ENCODE measurements around the gene SRCAP. TPM values are rescaled to one million over a fixed set of nuclear protein-coding genes. Genes with fewer than 3 reads are reported as not detected.

Gene SRCAP
- 10 to 100 TPM; 17.2 to 42.6 (median 31.0) TPM for total RNA-seq

DNA sequence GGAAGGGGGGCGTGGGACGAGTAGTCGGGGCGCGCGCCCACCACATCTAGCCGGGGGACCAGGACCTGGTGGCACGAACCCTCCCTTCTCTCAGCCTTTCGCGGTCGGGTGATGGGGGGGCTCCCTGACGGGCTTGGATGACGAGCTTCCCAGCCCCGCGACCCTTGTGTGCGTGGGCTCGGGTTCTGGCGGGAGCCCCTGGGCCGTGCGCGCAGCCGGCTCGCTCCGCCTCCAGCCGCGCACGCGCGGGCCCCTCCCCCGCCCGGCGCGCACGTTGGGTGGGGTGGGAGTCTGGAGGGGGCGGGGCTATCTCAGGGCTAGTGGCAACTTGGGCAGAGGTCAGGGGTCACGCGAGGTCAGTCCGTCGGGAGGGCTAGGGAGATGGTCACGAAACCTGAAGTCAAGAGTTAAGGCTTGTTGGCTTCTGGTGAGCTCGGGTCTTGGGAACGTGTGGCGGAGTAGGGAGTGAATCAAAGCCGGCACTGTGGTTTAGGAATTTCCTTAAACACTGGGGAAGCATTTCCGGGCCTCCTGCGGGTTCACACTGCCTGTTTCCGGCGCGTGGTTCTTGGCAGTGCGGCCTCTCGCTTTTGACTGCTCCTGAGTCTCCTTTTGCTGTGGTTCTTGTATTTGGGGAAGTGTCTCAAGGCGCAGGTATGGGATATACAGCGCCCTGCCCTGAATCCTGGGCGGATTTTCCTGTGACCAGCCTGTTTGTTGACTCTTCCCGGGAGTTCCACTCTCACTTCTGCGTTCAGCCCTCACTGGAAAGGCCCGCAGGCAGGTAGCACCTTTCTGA lies at the start of gene SRCAP:
SRCAP (plus strand) TSS at position 356 of the 799 bp plus-strand sequence. CDS start 1,654 bp downstream, outside the sequence.
- peak within 1 kb of the TSS; percentile 99 to 100 (median 99) for H3K27ac ChIP-seq
- H3K4me3 ChIP-seq, result peak within 1 kb of the TSS; percentile 69 to 98 (median 86)
- no peaks in the 10 kb centered on the region for H3K27me3 ChIP-seq
- DNase-seq (ENCODE audit: low spot score in 2 of 2), result peak; percentile 86 to 90
- 2 to 3% methylated on average over 21 to 39 of the region's 57 CpGs for WGBS, 2 donors
- no peaks in the 10 kb centered on the region for H3K9me3 ChIP-seq
- peaks cover 7 to 42% (median 7%) of the 10 kb centered on the region in 3 donors for H3K36me3 ChIP-seq
- TF ChIP-seq, protein P1, sequence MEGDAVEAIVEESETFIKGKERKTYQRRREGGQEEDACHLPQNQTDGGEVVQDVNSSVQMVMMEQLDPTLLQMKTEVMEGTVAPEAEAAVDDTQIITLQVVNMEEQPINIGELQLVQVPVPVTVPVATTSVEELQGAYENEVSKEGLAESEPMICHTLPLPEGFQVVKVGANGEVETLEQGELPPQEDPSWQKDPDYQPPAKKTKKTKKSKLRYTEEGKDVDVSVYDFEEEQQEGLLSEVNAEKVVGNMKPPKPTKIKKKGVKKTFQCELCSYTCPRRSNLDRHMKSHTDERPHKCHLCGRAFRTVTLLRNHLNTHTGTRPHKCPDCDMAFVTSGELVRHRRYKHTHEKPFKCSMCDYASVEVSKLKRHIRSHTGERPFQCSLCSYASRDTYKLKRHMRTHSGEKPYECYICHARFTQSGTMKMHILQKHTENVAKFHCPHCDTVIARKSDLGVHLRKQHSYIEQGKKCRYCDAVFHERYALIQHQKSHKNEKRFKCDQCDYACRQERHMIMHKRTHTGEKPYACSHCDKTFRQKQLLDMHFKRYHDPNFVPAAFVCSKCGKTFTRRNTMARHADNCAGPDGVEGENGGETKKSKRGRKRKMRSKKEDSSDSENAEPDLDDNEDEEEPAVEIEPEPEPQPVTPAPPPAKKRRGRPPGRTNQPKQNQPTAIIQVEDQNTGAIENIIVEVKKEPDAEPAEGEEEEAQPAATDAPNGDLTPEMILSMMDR (IDR thresholded peaks at IDR 0.05), result no peak
- TF ChIP-seq EP300 (IDR thresholded peaks at IDR 0.05) (peak in 1 of 2 donors; percentile 73), POLR2A (IDR thresholded peaks at IDR 0.05) (peak; percentile 13 to 78)
- peaks cover 7 to 32% (median 19%) of the 10 kb centered on the region in 4 donors for H3K4me1 ChIP-seq

- 36 to 38% methylated on average over 21 to 22 of the region's 22 CpGs for WGBS, 2 donors
- peaks cover 0 to 30% (median 8%) of the 10 kb centered on the region in 4 donors for H3K4me1 ChIP-seq
- peak overlapping the region; percentile 48 to 82 (median 68) for H3K4me3 ChIP-seq
- peaks cover 0 to 26% (median 9%) of the 10 kb centered on the region in 3 donors for H3K36me3 ChIP-seq
- peak overlapping the region; percentile 88 to 97 (median 94) for H3K27ac ChIP-seq
- TF ChIP-seq POLR2A (IDR thresholded peaks at IDR 0.05), result no peak
- no peaks in the 10 kb centered on the region for H3K9me3 ChIP-seq
- H3K27me3 ChIP-seq, result no peaks in the 10 kb centered on the region
- peak; percentile 20 to 27 for DNase-seq (ENCODE audit: low spot score in 2 of 2)
Observed at GRCh38 chr16:30649725-30650368, 49.1 kb upstream of the SRCAP start.

DNA sequence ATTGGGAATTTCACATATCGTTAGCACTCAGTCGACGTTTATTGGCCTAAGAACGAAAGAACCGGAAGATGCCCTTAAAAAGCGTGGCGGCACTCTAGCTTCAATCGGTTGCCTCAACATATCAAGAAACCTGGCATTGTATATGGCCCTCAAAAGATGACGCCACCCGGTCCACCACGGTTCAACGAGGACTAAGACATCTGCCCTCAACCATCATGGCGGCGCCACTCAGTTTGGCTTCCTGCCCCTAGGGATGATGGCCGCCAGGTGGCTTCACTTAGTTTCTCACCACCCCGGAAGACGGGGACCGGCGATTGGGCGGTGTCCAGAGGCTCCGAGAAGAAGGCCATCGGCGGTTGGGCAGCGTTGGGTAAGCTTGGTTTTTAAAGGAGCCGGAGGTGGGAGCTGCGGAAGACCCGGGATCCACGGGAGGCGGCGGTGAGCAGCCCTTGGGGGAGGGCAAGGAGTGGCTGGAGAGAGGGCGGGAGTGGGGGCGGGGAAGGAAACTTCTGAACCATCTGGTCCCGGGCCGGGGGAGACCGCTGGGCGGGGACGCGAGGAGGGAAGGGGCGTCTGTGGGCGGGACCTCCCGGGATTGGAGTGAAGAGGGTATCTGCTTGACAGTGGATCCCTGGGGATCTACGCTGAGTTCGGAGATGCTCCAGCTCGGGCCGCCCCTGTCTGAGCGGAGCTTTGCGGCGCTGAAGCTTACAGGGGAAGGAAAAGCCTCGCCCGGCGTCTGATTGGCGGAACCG lies 48.4 kb upstream of the SRCAP start, which contains the start of gene PRR14:
PRR14 (plus strand) TSS at position 592 of the 755 bp plus-strand sequence. CDS start 686 bp downstream, outside the sequence.
- TF ChIP-seq POLR2A (IDR thresholded peaks at IDR 0.05) (peak; percentile 2 to 10), EP300 (IDR thresholded peaks at IDR 0.05) (peak; percentile 77 to 88)
- TF ChIP-seq, protein P1 (IDR thresholded peaks at IDR 0.05), result peak; percentile 20 to 87 (median 51)
- Histone ChIP-seq H3K4me1 (peaks cover 0 to 30% (median 8%) of the 10 kb centered on the region in 4 donors), H3K9me3 (no peaks in the 10 kb centered on the region), H3K36me3 (peaks cover 2 to 33% (median 10%) of the 10 kb centered on the region in 3 donors), H3K27me3 (no peaks in the 10 kb centered on the region), H3K27ac (peak within 1 kb of the TSS; percentile 88 to 97 (median 94)), H3K4me3 (peak within 1 kb of the TSS; percentile 48 to 90 (median 82))
- WGBS, 2 donors, result 1% methylated on average over 48 to 52 of the region's 53 CpGs
- peak; percentile 99 for DNase-seq (ENCODE audit: low spot score in 2 of 2)

- Histone ChIP-seq H3K9me3 (no peaks in the 10 kb centered on the region), H3K4me1 (peaks cover 0 to 35% (median 8%) of the 10 kb centered on the region in 4 donors), H3K27ac (peak overlapping the region; percentile 88 to 97 (median 94)), H3K27me3 (no peaks in the 10 kb centered on the region), H3K4me3 (peak overlapping the region; percentile 48 to 90 (median 82)), H3K36me3 (peaks cover 2 to 41% (median 10%) of the 10 kb centered on the region in 3 donors)
- 1% methylated on average over 25 to 38 of the region's 71 CpGs for WGBS, 2 donors
- TF ChIP-seq, protein P1 (IDR thresholded peaks at IDR 0.05), result peak; percentile 65 to 71 (median 68)
- TF ChIP-seq POLR2A (IDR thresholded peaks at IDR 0.05), result no peak
- peak; percentile 20 to 26 for DNase-seq (ENCODE audit: low spot score in 2 of 2)
Observed at GRCh38 chr16:30651124-30652004, 47.6 kb upstream of the SRCAP start.
